Measurements from ENCODE around the gene ZFP36L2. TPM values are rescaled to one million over a fixed set of nuclear protein-coding genes. Genes with fewer than 3 reads are reported as not detected.
A peak's percentile ranks its signal among the peaks of the same experiment; 100 is the strongest.

The ZFP36L2 gene
- total RNA-seq, 2 donors from 2014 or later = 43.2 to 47.3 TPM

DNA sequence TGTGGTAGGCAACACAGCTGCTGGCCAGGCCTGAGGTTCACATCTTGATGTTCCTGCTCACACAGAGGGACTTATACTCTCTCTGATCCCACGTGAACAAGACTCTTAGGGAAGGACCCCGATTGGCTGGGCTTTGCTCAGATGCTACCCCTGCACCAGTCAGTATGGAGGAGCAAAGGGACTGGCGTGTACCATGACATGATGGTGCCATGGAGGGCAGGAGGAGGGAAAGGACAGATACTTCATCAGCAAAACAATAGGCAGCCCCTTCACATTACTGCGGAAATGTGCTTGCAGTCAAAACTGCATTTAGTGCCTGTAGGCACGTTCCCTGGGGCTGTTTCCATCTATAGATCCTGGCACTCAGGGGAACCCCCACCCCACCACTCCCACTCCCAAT is 42.7 kb downstream of the ZFP36L2 start:
- no peak for DNase-seq (ENCODE audit: low spot score)
- no peaks in the 10 kb centered on the region for H3K9me3 ChIP-seq
- no peaks in the 10 kb centered on the region for H3K27me3 ChIP-seq
- H3K27ac ChIP-seq = no peak overlapping the region
- peaks cover 0 to 13% of the 10 kb centered on the region in 2 donors for H3K4me1 ChIP-seq
- TF ChIP-seq, protein P1, sequence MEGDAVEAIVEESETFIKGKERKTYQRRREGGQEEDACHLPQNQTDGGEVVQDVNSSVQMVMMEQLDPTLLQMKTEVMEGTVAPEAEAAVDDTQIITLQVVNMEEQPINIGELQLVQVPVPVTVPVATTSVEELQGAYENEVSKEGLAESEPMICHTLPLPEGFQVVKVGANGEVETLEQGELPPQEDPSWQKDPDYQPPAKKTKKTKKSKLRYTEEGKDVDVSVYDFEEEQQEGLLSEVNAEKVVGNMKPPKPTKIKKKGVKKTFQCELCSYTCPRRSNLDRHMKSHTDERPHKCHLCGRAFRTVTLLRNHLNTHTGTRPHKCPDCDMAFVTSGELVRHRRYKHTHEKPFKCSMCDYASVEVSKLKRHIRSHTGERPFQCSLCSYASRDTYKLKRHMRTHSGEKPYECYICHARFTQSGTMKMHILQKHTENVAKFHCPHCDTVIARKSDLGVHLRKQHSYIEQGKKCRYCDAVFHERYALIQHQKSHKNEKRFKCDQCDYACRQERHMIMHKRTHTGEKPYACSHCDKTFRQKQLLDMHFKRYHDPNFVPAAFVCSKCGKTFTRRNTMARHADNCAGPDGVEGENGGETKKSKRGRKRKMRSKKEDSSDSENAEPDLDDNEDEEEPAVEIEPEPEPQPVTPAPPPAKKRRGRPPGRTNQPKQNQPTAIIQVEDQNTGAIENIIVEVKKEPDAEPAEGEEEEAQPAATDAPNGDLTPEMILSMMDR (IDR thresholded peaks at IDR 0.05) = no peak
- no peak overlapping the region for H3K4me3 ChIP-seq
- no peaks in the 10 kb centered on the region for H3K36me3 ChIP-seq

DNA sequence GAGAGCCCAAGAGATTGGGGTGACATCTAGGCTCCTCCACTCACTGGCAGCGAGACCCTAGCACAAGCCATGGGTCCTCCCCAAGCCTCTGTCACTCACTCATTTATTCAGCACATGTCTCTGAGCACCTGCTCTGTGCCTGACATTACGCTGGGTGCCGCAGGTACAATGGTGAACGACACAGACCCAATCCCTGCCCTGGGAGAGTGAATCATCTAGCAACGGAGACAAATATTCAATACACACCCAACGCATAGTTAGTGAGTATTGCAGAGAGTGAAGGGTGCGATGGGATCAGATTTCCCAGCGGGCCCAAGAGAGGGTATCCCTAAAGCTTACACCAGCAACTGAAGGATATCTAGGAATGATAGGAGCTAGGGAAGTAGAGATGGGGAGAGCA is 45.5 kb downstream of the ZFP36L2 start:
- no peak overlapping the region for H3K4me3 ChIP-seq
- H3K36me3 ChIP-seq = no peaks in the 10 kb centered on the region
- peaks cover 0 to 6% of the 10 kb centered on the region in 2 donors for H3K9me3 ChIP-seq
- no peak for DNase-seq (ENCODE audit: low spot score)
- peaks cover 0 to 18% of the 10 kb centered on the region in 2 donors for H3K4me1 ChIP-seq
- H3K27me3 ChIP-seq = no peaks in the 10 kb centered on the region
- H3K27ac ChIP-seq = no peak overlapping the region
- TF ChIP-seq, protein P1 (IDR thresholded peaks at IDR 0.05) = no peak

DNA sequence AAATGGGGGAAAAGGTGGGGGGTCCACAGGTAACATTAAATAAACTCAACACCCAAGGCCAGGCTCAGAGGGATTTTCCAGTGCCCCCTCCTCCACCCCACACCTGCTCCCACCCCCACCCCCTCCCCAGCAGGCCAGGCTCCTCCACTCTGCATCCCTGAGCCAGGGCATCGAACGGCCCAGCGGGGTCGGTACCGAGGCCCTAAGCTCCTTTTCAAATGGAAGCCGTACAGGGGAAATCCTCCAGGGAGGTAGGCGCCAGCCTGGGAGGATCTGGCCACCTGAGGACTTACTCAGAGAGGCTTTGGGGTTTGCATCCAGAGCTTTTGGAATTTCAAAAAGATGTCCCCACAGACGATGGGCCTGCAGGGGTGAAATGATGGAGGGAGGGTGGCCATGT is 46.5 kb downstream of the ZFP36L2 start:
- Histone ChIP-seq H3K4me3 (no peak overlapping the region), H3K4me1 (peaks cover 0 to 18% of the 10 kb centered on the region in 2 donors), H3K27ac (no peak overlapping the region), H3K27me3 (no peaks in the 10 kb centered on the region), H3K36me3 (no peaks in the 10 kb centered on the region), H3K9me3 (peaks cover 9 to 16% of the 10 kb centered on the region in 2 donors)
- TF ChIP-seq, protein P1 (IDR thresholded peaks at IDR 0.05) = no peak
- DNase-seq (ENCODE audit: low spot score) = no peak

DNA sequence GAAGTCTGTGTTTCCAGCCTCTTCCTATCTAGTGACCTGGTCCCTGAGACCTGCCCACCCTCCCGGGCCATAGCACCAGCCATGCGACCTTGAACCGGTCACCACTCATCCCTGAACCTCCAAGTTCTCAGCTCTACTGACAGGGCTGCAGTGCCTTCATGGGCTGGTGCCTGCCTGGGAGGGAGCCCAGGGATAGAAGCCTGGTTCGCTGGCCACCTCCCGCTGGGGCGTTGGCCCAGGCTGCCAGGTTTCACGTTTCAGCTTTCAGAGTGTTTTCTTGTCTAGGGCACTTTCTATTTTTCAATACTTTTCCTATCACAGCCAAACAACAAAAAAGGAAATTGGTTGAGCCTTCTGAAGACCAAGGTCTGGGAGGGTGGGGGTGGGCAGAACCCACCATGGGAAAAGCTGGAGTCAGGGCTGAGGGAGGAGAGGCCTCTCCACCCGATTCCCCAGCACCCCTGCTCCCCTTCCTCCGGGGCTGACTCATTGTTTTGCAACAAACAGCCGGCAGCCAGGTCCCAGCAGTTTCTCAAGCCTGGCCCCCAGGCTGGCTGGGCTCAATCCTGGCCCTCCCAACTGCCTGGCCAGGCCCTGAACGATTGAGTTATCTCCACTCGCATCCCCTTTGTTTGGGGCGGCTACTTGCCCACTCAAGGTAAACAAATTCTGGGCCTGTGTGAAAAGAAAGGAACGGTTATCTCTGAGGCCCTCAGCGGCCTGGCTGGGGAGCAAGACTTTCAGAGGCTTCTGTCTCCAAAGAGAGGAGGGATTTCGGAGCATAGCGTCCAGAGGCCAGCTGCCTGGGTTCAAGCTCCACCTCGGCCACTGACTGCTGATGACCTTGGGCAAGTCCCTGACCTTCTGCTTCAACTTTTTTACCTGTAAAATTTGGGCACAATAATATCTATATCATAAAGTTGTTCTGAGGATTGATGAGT is 47.5 kb downstream of the ZFP36L2 start:
- H3K27me3 ChIP-seq = no peaks in the 10 kb centered on the region
- H3K36me3 ChIP-seq = no peaks in the 10 kb centered on the region
- DNase-seq (ENCODE audit: low spot score) = peak; percentile 93
- TF ChIP-seq, protein P1 (IDR thresholded peaks at IDR 0.05) = no peak
- peak overlapping the region; percentile 81 to 84 for H3K27ac ChIP-seq
- no peak overlapping the region for H3K4me3 ChIP-seq
- H3K9me3 ChIP-seq = peaks cover 11 to 22% of the 10 kb centered on the region in 2 donors
- peaks cover 0 to 28% of the 10 kb centered on the region in 2 donors for H3K4me1 ChIP-seq

DNA sequence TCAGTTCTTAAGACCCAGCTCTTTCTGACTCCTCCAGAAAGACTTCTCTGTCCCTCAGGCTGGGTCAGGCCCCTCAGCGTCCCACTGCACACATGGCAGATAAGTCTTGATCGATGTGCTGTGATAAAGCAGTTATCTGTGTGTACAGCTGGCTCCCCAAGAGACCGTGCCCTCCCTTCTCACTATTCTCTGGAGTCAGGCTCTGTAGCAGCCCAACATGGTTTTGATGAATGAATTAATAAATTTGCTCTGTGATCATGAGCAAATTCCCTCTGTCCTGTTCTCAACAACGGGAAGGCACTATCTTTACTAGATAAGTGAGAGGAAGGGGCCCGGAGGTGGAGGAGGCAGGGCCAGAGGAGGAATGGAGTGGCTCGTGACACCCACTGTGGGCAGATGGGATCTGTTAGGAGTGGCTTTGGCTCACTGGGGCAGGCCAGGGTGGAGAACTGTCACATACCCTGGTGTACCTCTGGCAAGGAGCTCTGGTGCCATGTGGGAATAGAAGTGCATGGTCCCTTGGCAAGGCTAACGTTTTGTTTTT is 48.3 kb downstream of the ZFP36L2 start:
- TF ChIP-seq, protein P1 (IDR thresholded peaks at IDR 0.05) = no peak
- DNase-seq (ENCODE audit: low spot score) = no peak
- Histone ChIP-seq H3K4me3 (no peak overlapping the region), H3K27ac (peak overlapping the region; percentile 81 to 84), H3K4me1 (peaks cover 0 to 30% of the 10 kb centered on the region in 2 donors), H3K9me3 (peaks cover 11 to 22% of the 10 kb centered on the region in 2 donors), H3K36me3 (no peaks in the 10 kb centered on the region), H3K27me3 (no peaks in the 10 kb centered on the region)

All from right atrium auricular region (tissue), 2 donors.